ENCODE data around the gene PHKG2.

Gene PHKG2

GRCh38 chr16:30741461-30741914 is 6.7 kb upstream of the PHKG2 start:
- TF ChIP-seq CTCF (IDR thresholded peaks at IDR 0.05; ENCODE audit: low read depth, low read length) = no peak
- no peaks in the 10 kb centered on the region for H3K27me3 ChIP-seq (ENCODE audit: insufficient read depth, low read depth, severe bottlenecking)
- no peak overlapping the region for H3K4me3 ChIP-seq (ENCODE audit: low read depth, low read length)
- peaks cover 77% of the 10 kb centered on the region for H3K36me3 ChIP-seq
- no peak overlapping the region for H3K27ac ChIP-seq
- no peak for DNase-seq
- H3K9me3 ChIP-seq (ENCODE audit: severe bottlenecking) = no peaks in the 10 kb centered on the region

- no peak for TF ChIP-seq CTCF (IDR thresholded peaks at IDR 0.05; ENCODE audit: low read depth, low read length)
- Histone ChIP-seq H3K27me3 (ENCODE audit: insufficient read depth, low read depth, severe bottlenecking) (no peaks in the 10 kb centered on the region), H3K4me3 (ENCODE audit: low read depth, low read length) (no peak overlapping the region), H3K9me3 (ENCODE audit: severe bottlenecking) (no peaks in the 10 kb centered on the region), H3K27ac (no peak overlapping the region), H3K36me3 (peaks cover 55% of the 10 kb centered on the region)
- DNase-seq = no peak
Measured at GRCh38 chr16:30743716-30744115, 4.5 kb upstream of the PHKG2 start.

- no peak overlapping the region for H3K27ac ChIP-seq
- TF ChIP-seq CTCF (IDR thresholded peaks at IDR 0.05; ENCODE audit: low read depth, low read length) = no peak
Measured at GRCh38 chr16:30744183-30744582, 4.0 kb upstream of the PHKG2 start.

GRCh38 chr16:30745082-30745481 is 3.1 kb upstream of the PHKG2 start:
- TF ChIP-seq CTCF (IDR thresholded peaks at IDR 0.05; ENCODE audit: low read depth, low read length) = no peak
- H3K27me3 ChIP-seq (ENCODE audit: insufficient read depth, low read depth, severe bottlenecking) = no peaks in the 10 kb centered on the region
- no peaks in the 10 kb centered on the region for H3K9me3 ChIP-seq (ENCODE audit: severe bottlenecking)
- peaks cover 50% of the 10 kb centered on the region for H3K36me3 ChIP-seq
- no peak for DNase-seq
- H3K4me3 ChIP-seq (ENCODE audit: low read depth, low read length) = no peak overlapping the region
- H3K27ac ChIP-seq = no peak overlapping the region

More at GRCh38 chr16:30744183-30744582, 4.0 kb upstream of the PHKG2 start:
- Histone ChIP-seq H3K36me3 (peaks cover 50% of the 10 kb centered on the region), H3K4me3 (ENCODE audit: low read depth, low read length) (no peak overlapping the region), H3K9me3 (ENCODE audit: severe bottlenecking) (no peaks in the 10 kb centered on the region), H3K27me3 (ENCODE audit: insufficient read depth, low read depth, severe bottlenecking) (no peaks in the 10 kb centered on the region)
- no peak for DNase-seq

GRCh38 chr16:30746638-30747175 is 1.5 kb upstream of the PHKG2 start:
- H3K4me3 ChIP-seq (ENCODE audit: low read depth, low read length) = no peak overlapping the region
- H3K36me3 ChIP-seq = peaks cover 52% of the 10 kb centered on the region
- no peaks in the 10 kb centered on the region for H3K27me3 ChIP-seq (ENCODE audit: insufficient read depth, low read depth, severe bottlenecking)
- TF ChIP-seq CTCF (IDR thresholded peaks at IDR 0.05; ENCODE audit: low read depth, low read length) = no peak
- DNase-seq = no peak
- H3K9me3 ChIP-seq (ENCODE audit: severe bottlenecking) = no peaks in the 10 kb centered on the region
- no peak overlapping the region; the same call in 1 of the 2 replicates for H3K27ac ChIP-seq

- peak overlapping the region; percentile 68 for H3K4me3 ChIP-seq (ENCODE audit: low read depth, low read length)
- no peak for DNase-seq
- no peaks in the 10 kb centered on the region for H3K9me3 ChIP-seq (ENCODE audit: severe bottlenecking)
- no peaks in the 10 kb centered on the region for H3K27me3 ChIP-seq (ENCODE audit: insufficient read depth, low read depth, severe bottlenecking)
- H3K36me3 ChIP-seq = peaks cover 50% of the 10 kb centered on the region
- H3K27ac ChIP-seq = peak overlapping the region; percentile 82
- no peak for TF ChIP-seq CTCF (IDR thresholded peaks at IDR 0.05; ENCODE audit: low read depth, low read length)
Measured at GRCh38 chr16:30747331-30747730, 894 bp upstream of the PHKG2 start.

Data from WERI-Rb-1 (cell line).